OCI-LY1 (cell line): ENCODE results near the gene DDX3X.
"Not testable (repeated sequence)": the region's sequence is repeated elsewhere in the genome, so short reads cannot be mapped to it uniquely, and the experiment has no call there.

ENCODE experiments used
- CTCF ChIP-seq: fragments of 200-600 bp; sonication (generic), shearing (Covaris generic); IDR thresholded peaks from 2 replicates; pipeline ENCODE4 v1.5.1; 2017; ENCODE audit warnings: mild to moderate bottlenecking, antibody characterized with exemption, low read length, moderate library complexity, mixed read lengths
- EZH2 ChIP-seq: fragments of 200-600 bp; sonication (generic), shearing (Covaris generic); IDR thresholded peaks from 2 replicates; pipeline ENCODE4 v1.8.0; 2017; ENCODE audit warnings: borderline replicate concordance, mixed run types, mild to moderate bottlenecking, antibody characterized with exemption, low read length, moderate library complexity, mixed read lengths

GRCh38 chrX:41316266-41316665 is 17.7 kb upstream of the DDX3X start:
- not testable (repeated sequence) for TF ChIP-seq CTCF, EZH2
